NCI-H1417 treated with DMSO at 0.1 percent for 48 hours (cell line): ENCODE results near the gene GDF9.

Experiments
- DNase-seq: peaks from one replicate; lab custom pipeline; 2025; lab: John Stamatoyannopoulos, UW

Gene GDF9

GRCh38 chr5:132836852-132837251, 29.4 kb downstream of the GDF9 start:
- no peak for DNase-seq

GRCh38 chr5:132834057-132834456, 32.2 kb downstream of the GDF9 start:
- DNase-seq: no peak

- no peak for DNase-seq
Measured at GRCh38 chr5:132832612-132833011, 33.7 kb downstream of the GDF9 start.

GRCh38 chr5:132831095-132831860, 35.0 kb downstream of the GDF9 start:
- no peak for DNase-seq

GRCh38 chr5:132830436-132831094, 35.7 kb downstream of the GDF9 start, which contains the start of gene SHROOM1:
Gene SHROOM1, minus strand, starts transcription at chr5:132830647. Its CDS starts 4,507 bp downstream, at chr5:132826140.
- DNase-seq: no peak

GRCh38 chr5:132829742-132830435, 36.4 kb downstream of the GDF9 start:
- no peak for DNase-seq

GRCh38 chr5:132828846-132829494, 37.3 kb downstream of the GDF9 start:
- DNase-seq: no peak

- no peak for DNase-seq
Measured at GRCh38 chr5:132827943-132828673, 38.2 kb downstream of the GDF9 start.

- DNase-seq: no peak
Measured at GRCh38 chr5:132826424-132827082, 39.7 kb downstream of the GDF9 start.

- no peak for DNase-seq
Measured at GRCh38 chr5:132825834-132826391, 40.4 kb downstream of the GDF9 start.

GRCh38 chr5:132825033-132825833, 41.0 kb downstream of the GDF9 start:
- DNase-seq: no peak

GRCh38 chr5:132824426-132824825, 41.8 kb downstream of the GDF9 start:
- no peak for DNase-seq

- no peak for DNase-seq
Measured at GRCh38 chr5:132823481-132824050, 42.7 kb downstream of the GDF9 start.

GRCh38 chr5:132822650-132823480, 43.4 kb downstream of the GDF9 start:
- no peak for DNase-seq

GRCh38 chr5:132821791-132822190, 44.5 kb downstream of the GDF9 start:
- DNase-seq: no peak

- no peak for DNase-seq
Measured at GRCh38 chr5:132821350-132821749, 44.9 kb downstream of the GDF9 start.

- DNase-seq: no peak
Measured at GRCh38 chr5:132820162-132820754, 46.0 kb downstream of the GDF9 start.

GRCh38 chr5:132819468-132819867, 46.8 kb downstream of the GDF9 start:
- no peak for DNase-seq
